Trophoblast cell (in vitro differentiated cells and primary cell): ENCODE data around the gene MEIS3.

Experiments used
- DNase-seq, 2 donors: peaks; one replicate each; pipeline ENCODE4 v3.0.0-alpha.2; 2016
- H2AFZ ChIP-seq: 2 replicates; pipeline ENCODE4 v1.6.1; 2013; ENCODE audit warnings: low read length, moderate library complexity, mild to moderate bottlenecking; ENCODE audit not compliant: insufficient read depth, poor library complexity
- H2AK5ac ChIP-seq: 2 replicates; pipeline ENCODE4 v1.6.1; 2013; ENCODE audit warnings: mild to moderate bottlenecking, low read length
- H2BK120ac ChIP-seq: 2 replicates; pipeline ENCODE4 v1.6.1; 2013; ENCODE audit warnings: low read length, mild to moderate bottlenecking, moderate library complexity; ENCODE audit not compliant: insufficient read depth, poor library complexity
- H2BK12ac ChIP-seq: 2 replicates; pipeline ENCODE4 v1.6.1; 2013; ENCODE audit warnings: mild to moderate bottlenecking, low read length, moderate library complexity
- H2BK5ac ChIP-seq: 2 replicates; pipeline ENCODE4 v1.6.1; 2013; ENCODE audit warnings: low read length, low read depth, moderate library complexity, mild to moderate bottlenecking; ENCODE audit not compliant: poor library complexity
- H3K14ac ChIP-seq: 2 replicates; pipeline ENCODE4 v1.6.1; 2013; ENCODE audit warnings: mild to moderate bottlenecking, low read length
- H3K18ac ChIP-seq: 2 replicates; pipeline ENCODE4 v1.6.1; 2013; ENCODE audit warnings: mild to moderate bottlenecking, low read length
- H3K23ac ChIP-seq: 2 replicates; pipeline ENCODE4 v1.6.1; 2013; ENCODE audit warnings: low read length
- H3K27ac ChIP-seq: 2 replicates; pipeline ENCODE4 v1.5.1; 2013; ENCODE audit warnings: low read depth, mild to moderate bottlenecking, inconsistent platforms, low read length, moderate library complexity
- H3K27me3 ChIP-seq: 2 replicates; pipeline ENCODE4 v1.6.1; 2013; ENCODE audit warnings: inconsistent platforms, mild to moderate bottlenecking, low read length, moderate library complexity; ENCODE audit not compliant: insufficient read depth
- H3K36me3 ChIP-seq, 2 experiments: 1 replicate in 1 of 2; 2 replicates in 1 of 2; pipeline ENCODE4 v1.6.1; 2013; ENCODE audit warnings: low read length in 2 of 2, mild to moderate bottlenecking in 2 of 2, moderate library complexity in 1 of 2; ENCODE audit not compliant: insufficient read depth in 2 of 2, control insufficient read depth in 1 of 2
- H3K4ac ChIP-seq: 2 replicates; pipeline ENCODE4 v1.6.1; 2013; ENCODE audit warnings: low read depth, mild to moderate bottlenecking, low read length, moderate library complexity
- H3K4me1 ChIP-seq, 2 experiments: 1 replicate in 1 of 2; 2 replicates in 1 of 2; pipeline ENCODE4 v1.6.1; 2013; ENCODE audit warnings: low read length in 2 of 2, mild to moderate bottlenecking in 2 of 2, moderate library complexity in 1 of 2; ENCODE audit not compliant: insufficient read depth in 2 of 2, control insufficient read depth in 1 of 2
- H3K4me2 ChIP-seq: 2 replicates; pipeline ENCODE4 v1.6.1; 2013; ENCODE audit warnings: inconsistent platforms, mild to moderate bottlenecking, low read length, moderate library complexity
- H3K4me3 ChIP-seq: 2 replicates; pipeline ENCODE4 v1.5.1; 2013; ENCODE audit warnings: mild to moderate bottlenecking, low read depth, low read length, inconsistent platforms
- H3K79me1 ChIP-seq: one replicate; pipeline ENCODE4 v1.6.1; 2013; ENCODE audit warnings: low read length
- H3K79me2 ChIP-seq: 2 replicates; pipeline ENCODE4 v1.6.1; 2013; ENCODE audit warnings: low read length, mild to moderate bottlenecking; ENCODE audit not compliant: control insufficient read depth, insufficient read depth, poor library complexity
- H3K9ac ChIP-seq: 2 replicates; pipeline ENCODE4 v1.6.1; 2013; ENCODE audit warnings: mild to moderate bottlenecking, low read length
- H3K9me3 ChIP-seq: 2 replicates; pipeline ENCODE4 v1.6.1; 2013; ENCODE audit warnings: low read depth, mild to moderate bottlenecking, control low read depth, inconsistent platforms, low read length; ENCODE audit not compliant: insufficient read depth
- H4K12ac ChIP-seq: 2 replicates; pipeline ENCODE4 v1.6.1; 2013; ENCODE audit warnings: low read depth, mild to moderate bottlenecking, low read length, moderate library complexity
- H4K8ac ChIP-seq: 2 replicates; pipeline ENCODE4 v1.6.1; 2013; ENCODE audit warnings: low read depth, mild to moderate bottlenecking, low read length, moderate library complexity
- H4K91ac ChIP-seq: one replicate; pipeline ENCODE4 v1.6.1; 2013; ENCODE audit warnings: low read depth, mild to moderate bottlenecking, low read length, moderate library complexity
- whole genome bisulfite sequencing: extraction: QIAGEN DNeasy Blood & Tissue Kit; methylation state at CpG from one replicate; pipeline ENCODE4 v1.1.7; 2013; ENCODE audit warnings: missing lambda C conversion rate; ENCODE audit not compliant: insufficient read length, insufficient coverage; ENCODE audit errors: extremely low coverage; 5-methylcytosine and 5-hydroxymethylcytosine counted together

The MEIS3 gene

GRCh38 chr19:47381121-47381520, 38.2 kb downstream of the MEIS3 start:
- Histone ChIP-seq H2BK120ac (no peak overlapping the region), H3K36me3 (peaks cover 59% of the 10 kb centered on the region in 2 experiments), H3K4me3 (no peak overlapping the region), H3K9me3 (peaks cover 7% of the 10 kb centered on the region), H3K79me1 (no peaks in the 10 kb centered on the region), H3K27ac (no peak overlapping the region), H3K4me1 (no peaks in the 10 kb centered on the region), H3K23ac (no peak overlapping the region), H3K4me2 (no peak overlapping the region), H2AK5ac (no peak overlapping the region), H4K12ac (no peak overlapping the region), H4K91ac (no peak overlapping the region), H3K14ac (no peak overlapping the region), H4K8ac (no peak overlapping the region), H2BK12ac (no peak overlapping the region), H2BK5ac (no peak overlapping the region), H3K27me3 (no peaks in the 10 kb centered on the region), H3K18ac (no peak overlapping the region), H3K9ac (no peak overlapping the region), H3K4ac (no peak overlapping the region), H2AFZ (no peak overlapping the region), H3K79me2 (no peaks in the 10 kb centered on the region)
- DNase-seq, result no peak
- WGBS, result no CpG with 5 or more reads among the region's 14 CpGs

- Histone ChIP-seq H3K18ac (no peak overlapping the region), H2BK12ac (no peak overlapping the region), H3K9me3 (peaks cover 7% of the 10 kb centered on the region), H4K91ac (no peak overlapping the region), H3K14ac (no peak overlapping the region), H2BK5ac (no peak overlapping the region), H3K27ac (no peak overlapping the region), H3K79me1 (no peaks in the 10 kb centered on the region), H2BK120ac (no peak overlapping the region), H3K23ac (no peak overlapping the region), H3K4me3 (no peak overlapping the region), H4K8ac (no peak overlapping the region), H4K12ac (no peak overlapping the region), H3K36me3 (peaks cover 64 to 65% of the 10 kb centered on the region in 2 experiments), H3K4me1 (no peaks in the 10 kb centered on the region), H2AFZ (no peak overlapping the region), H3K9ac (no peak overlapping the region), H3K79me2 (no peaks in the 10 kb centered on the region), H2AK5ac (no peak overlapping the region), H3K4me2 (no peak overlapping the region), H3K27me3 (no peaks in the 10 kb centered on the region), H3K4ac (no peak overlapping the region)
- DNase-seq, result no peak
- no CpG with 5 or more reads among the region's 6 CpGs for WGBS
Observed at GRCh38 chr19:47380559-47380958, 38.8 kb downstream of the MEIS3 start.

GRCh38 chr19:47379381-47379938, 39.9 kb downstream of the MEIS3 start:
- peaks cover 75 to 76% of the 10 kb centered on the region in 2 experiments for H3K36me3 ChIP-seq
- no peak for DNase-seq
- H3K4ac ChIP-seq, result no peak overlapping the region
- H3K9me3 ChIP-seq, result peaks cover 7% of the 10 kb centered on the region
- H3K79me1 ChIP-seq, result no peaks in the 10 kb centered on the region
- H3K79me2 ChIP-seq, result no peaks in the 10 kb centered on the region
- no CpG with 5 or more reads among the region's 23 CpGs for WGBS
- peak overlapping the region; percentile 25 for H3K4me3 ChIP-seq
- H2AK5ac ChIP-seq, result no peak overlapping the region
- no peak overlapping the region for H4K8ac ChIP-seq
- no peak overlapping the region for H4K12ac ChIP-seq
- H3K27ac ChIP-seq, result no peak overlapping the region
- H4K91ac ChIP-seq, result no peak overlapping the region
- H2AFZ ChIP-seq, result no peak overlapping the region
- no peak overlapping the region for H2BK5ac ChIP-seq
- no peak overlapping the region for H2BK120ac ChIP-seq
- H3K9ac ChIP-seq, result no peak overlapping the region
- H3K23ac ChIP-seq, result no peak overlapping the region
- no peak overlapping the region for H3K14ac ChIP-seq
- no peak overlapping the region for H3K4me2 ChIP-seq
- no peaks in the 10 kb centered on the region for H3K4me1 ChIP-seq
- no peak overlapping the region for H3K18ac ChIP-seq
- no peak overlapping the region for H2BK12ac ChIP-seq
- H3K27me3 ChIP-seq, result no peaks in the 10 kb centered on the region

- Histone ChIP-seq H4K91ac (no peak overlapping the region), H4K8ac (no peak overlapping the region), H3K4me3 (no peak overlapping the region), H3K9ac (no peak overlapping the region), H2AFZ (no peak overlapping the region), H3K14ac (no peak overlapping the region), H3K36me3 (peaks cover 86% of the 10 kb centered on the region in 2 experiments), H3K4ac (no peak overlapping the region), H2BK5ac (no peak overlapping the region), H3K79me2 (no peaks in the 10 kb centered on the region), H3K27me3 (no peaks in the 10 kb centered on the region), H4K12ac (no peak overlapping the region), H3K27ac (no peak overlapping the region), H3K23ac (no peak overlapping the region), H3K4me2 (no peak overlapping the region), H3K4me1 (no peaks in the 10 kb centered on the region), H3K9me3 (peaks cover 7% of the 10 kb centered on the region), H3K79me1 (no peaks in the 10 kb centered on the region), H2BK120ac (no peak overlapping the region), H2AK5ac (no peak overlapping the region), H3K18ac (no peak overlapping the region), H2BK12ac (no peak overlapping the region)
- no CpG with 5 or more reads among the region's 11 CpGs for WGBS
- no peak for DNase-seq
Observed at GRCh38 chr19:47378246-47378645, 41.1 kb downstream of the MEIS3 start.
